Calu3 (cell line): Measurements from ENCODE around the gene CNGB1. TPM values are rescaled to one million over a fixed set of nuclear protein-coding genes. Genes with fewer than 3 reads are reported as not detected.

Source experiments
- BruUV-seq: library from RNA; stranded (reverse); fragments of 400-500 nt; replicated peaks from 2 replicates; lab custom pipeline; 2021; lab: Mats Ljungman, UMichigan
- CTCF ChIA-PET: fragments of 300-600 bp; sonication (Branson Sonifier 250); formaldehyde crosslinking; loops from one replicate; lab custom pipeline; 2022; ENCODE audit warnings: antibody characterized with exemption; lab: Charles Lee
- DNase-seq: peaks from one replicate; pipeline ENCODE4 v3.0.0; 2022
- H3K27ac Mint-ChIP-seq: one replicate; pipeline ENCODE4 v1.8.0; 2022; ENCODE audit warnings: mixed read lengths; ENCODE audit not compliant: unreplicated experiment
- H3K27me3 Mint-ChIP-seq: one replicate; pipeline ENCODE4 v1.8.0; 2022; ENCODE audit warnings: mixed read lengths; ENCODE audit not compliant: unreplicated experiment
- H3K36me3 Mint-ChIP-seq: one replicate; pipeline ENCODE4 v1.8.0; 2022; ENCODE audit warnings: mild to moderate bottlenecking, moderate library complexity, mixed read lengths; ENCODE audit not compliant: insufficient read depth, unreplicated experiment
- H3K4me1 Mint-ChIP-seq: one replicate; pipeline ENCODE4 v1.8.0; 2022; ENCODE audit warnings: mild to moderate bottlenecking, low read depth, mixed read lengths; ENCODE audit not compliant: unreplicated experiment
- H3K4me3 Mint-ChIP-seq: one replicate; pipeline ENCODE4 v1.8.0; 2022; ENCODE audit warnings: mild to moderate bottlenecking, low read depth, moderate library complexity, mixed read lengths; ENCODE audit not compliant: unreplicated experiment
- H3K9me3 Mint-ChIP-seq: one replicate; pipeline ENCODE4 v1.8.0; 2022; ENCODE audit warnings: low read depth, mixed read lengths; ENCODE audit not compliant: unreplicated experiment
- intact Hi-C: fragments of 100-400 bp; cut with micrococcal nuclease; formaldehyde crosslinking; loops from one replicate; pipeline ENCODE4 v1.10.0; 2022; ENCODE audit not compliant: unreplicated experiment
- total RNA-seq: library from RNA; stranded (reverse); gene quantifications from 2 replicates; pipeline ENCODE4 v1.2.3, GENCODE V29; 2022
- TF ChIP-seq, protein P1 (sequence below): fragments of 200-600 bp; IDR thresholded peaks from one replicate; pipeline ENCODE4 v1.8.0; 2022; ENCODE audit warnings: antibody characterized with exemption; ENCODE audit not compliant: unreplicated experiment

CNGB1 gene
- total RNA-seq, 1 experiment from 2014 or later: 0.19 TPM

DNA sequence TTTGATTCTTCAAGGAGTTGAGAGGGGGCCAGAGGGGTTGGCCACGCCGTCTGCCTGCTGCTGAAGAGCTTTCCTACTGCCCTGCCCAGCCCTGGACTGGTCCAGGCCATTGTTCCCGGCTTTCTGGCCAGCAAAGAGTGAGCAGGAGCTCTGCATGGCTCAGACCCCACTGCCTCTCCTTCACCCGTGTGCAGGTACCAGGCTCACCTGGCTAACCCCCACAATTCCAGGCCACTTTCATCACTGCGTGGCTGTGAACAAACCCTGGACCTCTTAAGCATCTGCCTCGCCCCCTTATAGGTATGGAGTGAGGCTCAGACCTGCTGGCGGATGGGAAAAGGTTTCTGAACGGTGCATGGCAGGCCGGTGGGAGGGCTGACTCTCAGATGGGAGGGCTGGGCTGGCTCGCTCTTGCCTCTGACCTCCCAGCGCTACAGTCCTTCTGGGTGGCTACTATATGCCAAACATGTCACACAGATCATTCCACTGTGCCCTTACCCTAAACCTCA, 20.7 kb upstream of the CNGB1 start:
- Mint-ChIP-seq H3K36me3 (peaks cover 12% of the 10 kb centered on the region), H3K9me3 (no peaks in the 10 kb centered on the region), H3K4me1 (peaks cover 12% of the 10 kb centered on the region), H3K4me3 (no peak overlapping the region), H3K27me3 (peaks cover 13% of the 10 kb centered on the region), H3K27ac (no peak overlapping the region)
- TF ChIP-seq, protein P1, sequence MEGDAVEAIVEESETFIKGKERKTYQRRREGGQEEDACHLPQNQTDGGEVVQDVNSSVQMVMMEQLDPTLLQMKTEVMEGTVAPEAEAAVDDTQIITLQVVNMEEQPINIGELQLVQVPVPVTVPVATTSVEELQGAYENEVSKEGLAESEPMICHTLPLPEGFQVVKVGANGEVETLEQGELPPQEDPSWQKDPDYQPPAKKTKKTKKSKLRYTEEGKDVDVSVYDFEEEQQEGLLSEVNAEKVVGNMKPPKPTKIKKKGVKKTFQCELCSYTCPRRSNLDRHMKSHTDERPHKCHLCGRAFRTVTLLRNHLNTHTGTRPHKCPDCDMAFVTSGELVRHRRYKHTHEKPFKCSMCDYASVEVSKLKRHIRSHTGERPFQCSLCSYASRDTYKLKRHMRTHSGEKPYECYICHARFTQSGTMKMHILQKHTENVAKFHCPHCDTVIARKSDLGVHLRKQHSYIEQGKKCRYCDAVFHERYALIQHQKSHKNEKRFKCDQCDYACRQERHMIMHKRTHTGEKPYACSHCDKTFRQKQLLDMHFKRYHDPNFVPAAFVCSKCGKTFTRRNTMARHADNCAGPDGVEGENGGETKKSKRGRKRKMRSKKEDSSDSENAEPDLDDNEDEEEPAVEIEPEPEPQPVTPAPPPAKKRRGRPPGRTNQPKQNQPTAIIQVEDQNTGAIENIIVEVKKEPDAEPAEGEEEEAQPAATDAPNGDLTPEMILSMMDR: no peak
- CTCF ChIA-PET: interaction anchor here (1.4 kb wide), 1 partner anchor 138 kb away, joined by 3 read pairs; the partner anchor contains the start of gene CFAP20
- intact Hi-C loops: no loop called here
- BruUV-seq: no TSS peak
- DNase-seq: no peak

DNA sequence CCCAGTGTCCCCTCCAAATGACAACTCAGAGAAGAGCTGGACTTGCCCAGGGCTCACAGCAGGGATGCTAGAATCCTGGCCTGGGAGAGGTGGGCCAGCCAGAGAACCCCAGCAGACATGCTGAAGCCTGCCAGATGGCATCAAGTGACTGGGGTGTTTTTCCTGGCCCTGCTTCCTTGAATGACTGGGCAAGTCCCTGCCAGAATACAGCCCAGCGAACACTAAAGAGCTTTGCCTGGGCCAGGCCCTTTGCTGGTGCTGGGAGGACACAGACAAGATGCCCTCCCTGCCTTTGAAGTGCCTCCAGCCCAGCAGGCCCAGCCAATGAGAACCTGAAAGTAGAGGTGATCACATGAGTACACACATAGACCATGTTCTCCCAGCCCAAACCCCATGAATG, 18.0 kb upstream of the CNGB1 start:
- H3K4me1 Mint-ChIP-seq: peaks cover 12% of the 10 kb centered on the region
- BruUV-seq: no TSS peak

DNA sequence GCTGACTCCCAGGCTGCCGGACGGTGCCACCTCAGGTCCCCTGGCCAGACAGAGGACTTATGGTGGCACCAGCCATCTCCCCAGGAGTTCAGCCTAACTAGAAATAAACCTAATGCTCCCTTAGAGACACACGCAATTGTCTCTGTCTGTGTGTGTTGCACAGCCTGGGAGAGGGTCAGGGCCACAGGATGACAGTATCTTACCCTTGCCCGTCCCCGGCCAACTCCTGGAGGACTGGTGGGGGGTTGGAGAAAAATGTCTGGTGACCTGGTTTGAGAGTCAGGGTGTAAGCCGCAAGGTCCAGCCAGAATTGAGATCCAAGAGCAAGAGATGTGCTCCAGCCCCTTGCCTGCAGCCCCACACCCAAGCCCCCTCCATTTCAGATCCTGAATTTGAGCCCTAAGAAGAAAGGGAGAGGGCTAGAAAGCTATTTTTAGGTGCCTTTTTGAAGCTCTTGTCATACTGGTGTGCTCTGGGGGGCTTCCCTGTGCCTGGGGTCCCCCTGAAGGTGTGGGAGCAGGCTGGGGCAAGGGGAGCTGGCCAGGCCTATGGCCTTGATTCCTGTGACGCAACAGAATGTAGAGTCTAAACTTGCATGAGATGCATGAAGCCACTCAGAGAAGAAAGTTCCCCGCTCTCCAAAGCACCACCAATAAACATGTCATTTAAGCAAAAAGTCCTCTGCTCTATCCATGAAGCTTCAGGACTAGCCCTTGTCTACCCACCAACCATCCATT, 16.7 kb upstream of the CNGB1 start:
- DNase-seq: no peak
- Mint-ChIP-seq H3K4me3 (no peak overlapping the region), H3K27me3 (peaks cover 17% of the 10 kb centered on the region), H3K4me1 (peaks cover 5% of the 10 kb centered on the region), H3K9me3 (no peaks in the 10 kb centered on the region), H3K36me3 (peaks cover 6% of the 10 kb centered on the region), H3K27ac (no peak overlapping the region)
- BruUV-seq: no TSS peak
- intact Hi-C loops: no loop called here
- CTCF ChIA-PET: no interaction called here
- TF ChIP-seq, protein P1: no peak

More for the DNA sequence above, 18.0 kb upstream of the CNGB1 start:
- intact Hi-C loops: no loop called here
- Mint-ChIP-seq H3K27ac (no peak overlapping the region), H3K9me3 (no peaks in the 10 kb centered on the region), H3K4me3 (no peak overlapping the region), H3K27me3 (peaks cover 17% of the 10 kb centered on the region), H3K36me3 (peaks cover 6% of the 10 kb centered on the region)
- TF ChIP-seq, protein P1: no peak
- CTCF ChIA-PET: interaction anchor here (1.4 kb wide), 1 partner anchor 32 kb away, joined by 3 read pairs; no protein-coding TSS in a partner anchor
- no peak for DNase-seq

DNA sequence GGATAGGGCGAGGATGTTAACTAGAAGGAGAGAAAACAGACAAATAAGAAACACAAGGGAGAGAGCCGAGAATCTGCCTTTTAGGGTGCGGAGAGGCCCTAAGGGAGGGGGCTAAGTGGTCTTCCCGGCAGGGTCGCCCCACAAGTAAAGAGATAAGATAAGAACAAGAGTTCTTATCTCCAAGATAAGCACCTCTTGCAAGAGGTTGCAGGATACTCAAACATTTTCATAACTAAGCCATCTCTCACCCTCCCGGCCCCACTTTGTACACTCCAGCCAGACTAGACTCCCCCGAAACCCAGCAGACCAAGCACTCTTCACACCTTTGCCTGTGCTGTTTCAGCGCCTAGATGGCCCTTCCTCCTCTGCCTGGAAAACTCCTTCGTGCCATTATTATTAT, 15.3 kb upstream of the CNGB1 start:
- intact Hi-C loops: no loop called here
- DNase-seq: no peak
- no peak overlapping the region for H3K27ac Mint-ChIP-seq
- no TSS peak for BruUV-seq
- H3K9me3 Mint-ChIP-seq: no peaks in the 10 kb centered on the region
- peaks cover 17% of the 10 kb centered on the region for H3K27me3 Mint-ChIP-seq
- CTCF ChIA-PET: no interaction called here
- H3K36me3 Mint-ChIP-seq: no peaks in the 10 kb centered on the region
- TF ChIP-seq, protein P1: no peak
- H3K4me1 Mint-ChIP-seq: no peaks in the 10 kb centered on the region
- H3K4me3 Mint-ChIP-seq: no peak overlapping the region
